Measurements from ENCODE around the gene FANCD2.
"Not testable (repeated sequence)": the region's sequence is repeated elsewhere in the genome, so short reads cannot be mapped to it uniquely, and the experiment has no call there.

- TF ChIP-seq, protein P1, sequence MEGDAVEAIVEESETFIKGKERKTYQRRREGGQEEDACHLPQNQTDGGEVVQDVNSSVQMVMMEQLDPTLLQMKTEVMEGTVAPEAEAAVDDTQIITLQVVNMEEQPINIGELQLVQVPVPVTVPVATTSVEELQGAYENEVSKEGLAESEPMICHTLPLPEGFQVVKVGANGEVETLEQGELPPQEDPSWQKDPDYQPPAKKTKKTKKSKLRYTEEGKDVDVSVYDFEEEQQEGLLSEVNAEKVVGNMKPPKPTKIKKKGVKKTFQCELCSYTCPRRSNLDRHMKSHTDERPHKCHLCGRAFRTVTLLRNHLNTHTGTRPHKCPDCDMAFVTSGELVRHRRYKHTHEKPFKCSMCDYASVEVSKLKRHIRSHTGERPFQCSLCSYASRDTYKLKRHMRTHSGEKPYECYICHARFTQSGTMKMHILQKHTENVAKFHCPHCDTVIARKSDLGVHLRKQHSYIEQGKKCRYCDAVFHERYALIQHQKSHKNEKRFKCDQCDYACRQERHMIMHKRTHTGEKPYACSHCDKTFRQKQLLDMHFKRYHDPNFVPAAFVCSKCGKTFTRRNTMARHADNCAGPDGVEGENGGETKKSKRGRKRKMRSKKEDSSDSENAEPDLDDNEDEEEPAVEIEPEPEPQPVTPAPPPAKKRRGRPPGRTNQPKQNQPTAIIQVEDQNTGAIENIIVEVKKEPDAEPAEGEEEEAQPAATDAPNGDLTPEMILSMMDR (IDR thresholded peaks at IDR 0.05): not testable (repeated sequence)
- not testable (repeated sequence) for TF ChIP-seq ZFX (IDR thresholded peaks at IDR 0.05; ENCODE audit: borderline replicate concordance)
Measured at GRCh38 chr3:10091387-10091786, 65.2 kb downstream of the FANCD2 start.
